ENCODE results near the gene GPC5.

GPC5 gene

GRCh38 chr13:92251671-92252210 lies 853.3 kb downstream of the GPC5 start:
- no peak for DNase-seq (ENCODE audit: extremely low read depth, insufficient read length)
- no peak for TF ChIP-seq CTCF (IDR thresholded peaks at IDR 0.05; ENCODE audit: insufficient read depth, low read length, poor library complexity, severe bottlenecking)
- H3K4me3 ChIP-seq (replicated peaks; ENCODE audit: low read depth, low read length): no peak overlapping the region

GRCh38 chr13:92255526-92255925 lies 857.1 kb downstream of the GPC5 start:
- TF ChIP-seq CTCF (IDR thresholded peaks at IDR 0.05; ENCODE audit: insufficient read depth, low read length, poor library complexity, severe bottlenecking): no peak
- DNase-seq (ENCODE audit: extremely low read depth, insufficient read length): no peak
- Histone ChIP-seq H3K27me3 (replicated peaks; ENCODE audit: control insufficient read depth, insufficient read depth, low read length) (no peaks in the 10 kb centered on the region), H3K36me3 (ENCODE audit: control insufficient read depth, insufficient read depth, low read length) (no peaks in the 10 kb centered on the region), H3K4me3 (replicated peaks; ENCODE audit: low read depth, low read length) (no peak overlapping the region)

More at GRCh38 chr13:92251671-92252210, 853.3 kb downstream of the GPC5 start:
- no peaks in the 10 kb centered on the region for H3K27me3 ChIP-seq (replicated peaks; ENCODE audit: control insufficient read depth, insufficient read depth, low read length)
- H3K36me3 ChIP-seq (ENCODE audit: control insufficient read depth, insufficient read depth, low read length): no peaks in the 10 kb centered on the region

GRCh38 chr13:92256211-92256610 lies 857.8 kb downstream of the GPC5 start:
- no peak for DNase-seq (ENCODE audit: extremely low read depth, insufficient read length)
- no peaks in the 10 kb centered on the region for H3K27me3 ChIP-seq (replicated peaks; ENCODE audit: control insufficient read depth, insufficient read depth, low read length)
- H3K36me3 ChIP-seq (ENCODE audit: control insufficient read depth, insufficient read depth, low read length): no peaks in the 10 kb centered on the region
- no peak for TF ChIP-seq CTCF (IDR thresholded peaks at IDR 0.05; ENCODE audit: insufficient read depth, low read length, poor library complexity, severe bottlenecking)
- no peak overlapping the region for H3K4me3 ChIP-seq (replicated peaks; ENCODE audit: low read depth, low read length)

GRCh38 chr13:92259046-92259445 lies 860.6 kb downstream of the GPC5 start:
- H3K4me3 ChIP-seq (replicated peaks; ENCODE audit: low read depth, low read length): no peak overlapping the region
- no peaks in the 10 kb centered on the region for H3K36me3 ChIP-seq (ENCODE audit: control insufficient read depth, insufficient read depth, low read length)
- no peak for TF ChIP-seq CTCF (IDR thresholded peaks at IDR 0.05; ENCODE audit: insufficient read depth, low read length, poor library complexity, severe bottlenecking)
- no peak for DNase-seq (ENCODE audit: extremely low read depth, insufficient read length)
- no peaks in the 10 kb centered on the region for H3K27me3 ChIP-seq (replicated peaks; ENCODE audit: control insufficient read depth, insufficient read depth, low read length)

GRCh38 chr13:92259523-92259922 lies 861.1 kb downstream of the GPC5 start:
- DNase-seq (ENCODE audit: extremely low read depth, insufficient read length): no peak
- no peaks in the 10 kb centered on the region for H3K36me3 ChIP-seq (ENCODE audit: control insufficient read depth, insufficient read depth, low read length)
- no peak overlapping the region for H3K4me3 ChIP-seq (replicated peaks; ENCODE audit: low read depth, low read length)
- no peaks in the 10 kb centered on the region for H3K27me3 ChIP-seq (replicated peaks; ENCODE audit: control insufficient read depth, insufficient read depth, low read length)
- TF ChIP-seq CTCF (IDR thresholded peaks at IDR 0.05; ENCODE audit: insufficient read depth, low read length, poor library complexity, severe bottlenecking): no peak

GRCh38 chr13:92260363-92260762 lies 861.9 kb downstream of the GPC5 start:
- no peaks in the 10 kb centered on the region for H3K27me3 ChIP-seq (replicated peaks; ENCODE audit: control insufficient read depth, insufficient read depth, low read length)
- H3K36me3 ChIP-seq (ENCODE audit: control insufficient read depth, insufficient read depth, low read length): no peaks in the 10 kb centered on the region
- H3K4me3 ChIP-seq (replicated peaks; ENCODE audit: low read depth, low read length): no peak overlapping the region
- no peak for TF ChIP-seq CTCF (IDR thresholded peaks at IDR 0.05; ENCODE audit: insufficient read depth, low read length, poor library complexity, severe bottlenecking)
- no peak for DNase-seq (ENCODE audit: extremely low read depth, insufficient read length)

All from GM06990 (cell line).